Glomerular visceral epithelial cell (primary cell): ENCODE data around the gene YPEL5.

Experiments used
- DNase-seq: peaks from one replicate; pipeline ENCODE4 v3.0.0-alpha.2; 2016; ENCODE audit errors: extremely low spot score

Gene YPEL5

GRCh38 chr2:30205456-30205855 is 58.6 kb downstream of the YPEL5 start:
- DNase-seq: no peak

GRCh38 chr2:30206461-30207430 is 59.9 kb downstream of the YPEL5 start:
- DNase-seq: no peak

GRCh38 chr2:30208453-30208852 is 61.6 kb downstream of the YPEL5 start:
- peak; percentile 65 for DNase-seq

GRCh38 chr2:30209227-30209626 is 62.4 kb downstream of the YPEL5 start:
- no peak for DNase-seq
